ENCODE results near the gene PTPN6. TPM values are rescaled to one million over a fixed set of nuclear protein-coding genes. Genes with fewer than 3 reads are reported as not detected.
"Not testable (repeated sequence)": the region's sequence is repeated elsewhere in the genome, so short reads cannot be mapped to it uniquely, and the experiment has no call there.

The PTPN6 gene
- not detected in 2 replicates for total RNA-seq (2014; rRNA removed; shearing (Covaris generic))

- H3K4me1 ChIP-seq (replicated peaks), result 0 out of 2 replicates have a peak, but pooled peaks cover 4% of the 10 kb centered on the region
Measured at GRCh38 chr12:6950811-6951540, at the start of gene PTPN6. Gene PTPN6 (plus strand): TSS chr12:6951356. CDS start chr12:6951513, 157 bp downstream.

GRCh38 chr12:6902448-6902847, 48.7 kb upstream of the PTPN6 start:
- H3K9me3 ChIP-seq (replicated peaks), result no peaks in the 10 kb centered on the region
- H3K27me3 ChIP-seq (replicated peaks), result no peaks in the 10 kb centered on the region
- no peak overlapping the region for H3K27ac ChIP-seq
- no peak for DNase-seq (ENCODE audit: low read depth in 1 of 2, low spot score in 2 of 2)
- peaks cover 27% of the 10 kb centered on the region for H3K4me1 ChIP-seq (replicated peaks)
- no peak overlapping the region for H3K4me3 ChIP-seq
- H3K36me3 ChIP-seq, result 0 out of 2 replicates have a peak, but pooled peaks cover 7% of the 10 kb centered on the region

More at GRCh38 chr12:6950811-6951540, at the start of gene PTPN6:
- Histone ChIP-seq H3K36me3 (peaks cover 10% of the 10 kb centered on the region), H3K9me3 (replicated peaks) (no peaks in the 10 kb centered on the region), H3K27ac (no peak within 1 kb of the TSS), H3K4me3 (no peak within 1 kb of the TSS), H3K27me3 (replicated peaks) (no peaks in the 10 kb centered on the region)
- DNase-seq (ENCODE audit: low read depth in 1 of 2, low spot score in 2 of 2), result no peak

GRCh38 chr12:6903722-6904121, 47.4 kb upstream of the PTPN6 start:
- Histone ChIP-seq H3K4me3 (no peak overlapping the region), H3K27me3 (replicated peaks) (no peaks in the 10 kb centered on the region), H3K27ac (no peak overlapping the region), H3K9me3 (replicated peaks) (no peaks in the 10 kb centered on the region), H3K36me3 (0 out of 2 replicates have a peak, but pooled peaks cover 7% of the 10 kb centered on the region), H3K4me1 (replicated peaks) (peaks cover 27% of the 10 kb centered on the region)
- DNase-seq (ENCODE audit: low read depth in 1 of 2, low spot score in 2 of 2), result no peak

GRCh38 chr12:6904280-6905276, 46.6 kb upstream of the PTPN6 start, which contains the start of gene LRRC23:
Gene LRRC23 (plus strand): TSS chr12:6904822. CDS start chr12:6905634, 812 bp downstream.
- peak; percentile 93 to 97 for DNase-seq (ENCODE audit: low read depth in 1 of 2, low spot score in 2 of 2)
- Histone ChIP-seq H3K27me3 (replicated peaks) (no peaks in the 10 kb centered on the region), H3K36me3 (0 out of 2 replicates have a peak, but pooled peaks cover 7% of the 10 kb centered on the region), H3K9me3 (replicated peaks) (no peaks in the 10 kb centered on the region), H3K4me1 (replicated peaks) (peaks cover 27% of the 10 kb centered on the region), H3K4me3 (peak within 1 kb of the TSS; percentile 61), H3K27ac (peak within 1 kb of the TSS; percentile 64)

- Histone ChIP-seq H3K9me3 (replicated peaks) (no peaks in the 10 kb centered on the region), H3K36me3 (0 out of 2 replicates have a peak, but pooled peaks cover 7% of the 10 kb centered on the region), H3K4me3 (peak overlapping the region; percentile 61), H3K4me1 (replicated peaks) (peaks cover 18% of the 10 kb centered on the region), H3K27ac (no peak overlapping the region), H3K27me3 (replicated peaks) (no peaks in the 10 kb centered on the region)
- DNase-seq (ENCODE audit: low read depth in 1 of 2, low spot score in 2 of 2), result no peak
Measured at GRCh38 chr12:6905414-6906040, 45.6 kb upstream of the PTPN6 start.

- not testable (repeated sequence) for H3K27me3 ChIP-seq (replicated peaks); DNase-seq (ENCODE audit: low read depth in 1 of 2, low spot score in 2 of 2); H3K9me3 ChIP-seq (replicated peaks); H3K4me3 ChIP-seq; H3K36me3 ChIP-seq; H3K27ac ChIP-seq
- peaks cover 18% of the 10 kb centered on the region for H3K4me1 ChIP-seq (replicated peaks)
Measured at GRCh38 chr12:6908141-6908540, 43.0 kb upstream of the PTPN6 start.

GRCh38 chr12:6909421-6910145, 41.6 kb upstream of the PTPN6 start:
- 0 out of 2 replicates have a peak, but pooled peaks cover 7% of the 10 kb centered on the region for H3K36me3 ChIP-seq
- no peaks in the 10 kb centered on the region for H3K27me3 ChIP-seq (replicated peaks)
- peaks cover 17% of the 10 kb centered on the region for H3K4me1 ChIP-seq (replicated peaks)
- H3K9me3 ChIP-seq (replicated peaks), result no peaks in the 10 kb centered on the region
- H3K27ac ChIP-seq, result no peak overlapping the region
- no peak for DNase-seq (ENCODE audit: low read depth in 1 of 2, low spot score in 2 of 2)
- H3K4me3 ChIP-seq, result no peak overlapping the region

GRCh38 chr12:6912164-6912935, 38.8 kb upstream of the PTPN6 start:
- Histone ChIP-seq H3K27ac (no peak overlapping the region), H3K9me3 (replicated peaks) (no peaks in the 10 kb centered on the region), H3K27me3 (replicated peaks) (no peaks in the 10 kb centered on the region), H3K36me3 (no peaks in the 10 kb centered on the region), H3K4me1 (replicated peaks) (peaks cover 18% of the 10 kb centered on the region), H3K4me3 (no peak overlapping the region)
- no peak for DNase-seq (ENCODE audit: low read depth in 1 of 2, low spot score in 2 of 2)

GRCh38 chr12:6914246-6914946, 36.8 kb upstream of the PTPN6 start, which contains the start of gene ENO2:
Gene ENO2 (plus strand): TSS chr12:6914580. CDS start chr12:6915833, 1,253 bp downstream.
- H3K4me1 ChIP-seq (replicated peaks), result peaks cover 18% of the 10 kb centered on the region
- no peak within 1 kb of the TSS for H3K27ac ChIP-seq
- H3K36me3 ChIP-seq, result no peaks in the 10 kb centered on the region
- no peaks in the 10 kb centered on the region for H3K9me3 ChIP-seq (replicated peaks)
- H3K27me3 ChIP-seq (replicated peaks), result no peaks in the 10 kb centered on the region
- peak in 1 of 2 experiments; percentile 71 for DNase-seq (ENCODE audit: low read depth in 1 of 2, low spot score in 2 of 2)
- peak within 1 kb of the TSS; percentile 46 for H3K4me3 ChIP-seq

GRCh38 chr12:6914947-6915788, 36.0 kb upstream of the PTPN6 start:
- no peak overlapping the region for H3K27ac ChIP-seq

GRCh38 chr12:6915789-6916285, 35.3 kb upstream of the PTPN6 start:
- no peaks in the 10 kb centered on the region for H3K9me3 ChIP-seq (replicated peaks)
- no peak for DNase-seq (ENCODE audit: low read depth in 1 of 2, low spot score in 2 of 2)
- H3K36me3 ChIP-seq, result no peaks in the 10 kb centered on the region
- H3K4me1 ChIP-seq (replicated peaks), result peaks cover 18% of the 10 kb centered on the region
- no peak overlapping the region for H3K27ac ChIP-seq
- H3K4me3 ChIP-seq, result no peak overlapping the region
- H3K27me3 ChIP-seq (replicated peaks), result no peaks in the 10 kb centered on the region

More at GRCh38 chr12:6914947-6915788, 36.0 kb upstream of the PTPN6 start:
- DNase-seq (ENCODE audit: low read depth in 1 of 2, low spot score in 2 of 2), result no peak
- Histone ChIP-seq H3K4me1 (replicated peaks) (peaks cover 18% of the 10 kb centered on the region), H3K27me3 (replicated peaks) (no peaks in the 10 kb centered on the region), H3K9me3 (replicated peaks) (no peaks in the 10 kb centered on the region), H3K36me3 (no peaks in the 10 kb centered on the region), H3K4me3 (peak overlapping the region; percentile 46)
